GM18870 (cell line): ENCODE data around the gene NPPC.
"Not testable (repeated sequence)": the region's sequence is repeated elsewhere in the genome, so short reads cannot be mapped to it uniquely, and the experiment has no call there.

ENCODE experiments used
- ATAC-seq: cut with Tn5 transposase; IDR thresholded peaks from one replicate; pipeline ENCODE4 v1.9.1; 2021; ENCODE audit warnings: moderate library complexity; ENCODE audit not compliant: unreplicated experiment

Gene NPPC

DNA sequence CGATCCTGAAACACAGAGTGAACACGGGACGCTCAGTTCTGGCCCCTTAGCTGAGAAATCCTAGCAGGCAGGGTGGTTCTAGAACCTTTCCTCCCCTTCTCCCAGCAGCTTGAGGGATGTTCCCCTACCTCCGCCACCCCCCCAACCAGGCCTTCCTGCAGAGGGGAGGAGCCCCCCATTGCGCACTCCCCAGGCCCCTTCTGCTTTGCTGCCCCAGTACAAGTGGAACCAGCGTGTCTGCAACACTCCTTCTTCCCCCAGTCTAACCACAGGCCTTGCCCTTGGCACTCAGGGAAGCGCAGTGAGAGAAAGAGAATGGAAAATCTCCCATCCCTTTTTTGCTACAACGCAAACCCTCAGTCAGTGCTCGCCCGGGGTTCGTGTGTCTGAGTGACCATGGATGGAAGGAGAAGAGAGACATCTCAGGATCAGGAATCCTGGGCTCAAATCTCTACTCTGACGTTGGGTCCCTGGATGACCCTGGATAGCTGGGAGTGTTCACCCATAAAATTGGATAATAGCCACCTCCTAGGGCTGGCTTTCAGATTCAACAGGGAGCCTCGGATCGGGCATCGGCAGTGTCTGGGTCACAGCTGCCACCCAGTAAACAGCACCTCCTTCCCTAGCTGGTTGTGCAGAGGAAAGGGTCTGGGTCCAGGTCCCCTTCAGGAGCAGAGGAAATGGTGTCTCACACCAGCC lies 3.7 kb downstream of the NPPC start:
- no peak for ATAC-seq

GRCh38 chr2:231920795-231921194 lies 5.4 kb downstream of the NPPC start:
- no peak for ATAC-seq

GRCh38 chr2:231920366-231920765 lies 5.8 kb downstream of the NPPC start:
- ATAC-seq: no peak

DNA sequence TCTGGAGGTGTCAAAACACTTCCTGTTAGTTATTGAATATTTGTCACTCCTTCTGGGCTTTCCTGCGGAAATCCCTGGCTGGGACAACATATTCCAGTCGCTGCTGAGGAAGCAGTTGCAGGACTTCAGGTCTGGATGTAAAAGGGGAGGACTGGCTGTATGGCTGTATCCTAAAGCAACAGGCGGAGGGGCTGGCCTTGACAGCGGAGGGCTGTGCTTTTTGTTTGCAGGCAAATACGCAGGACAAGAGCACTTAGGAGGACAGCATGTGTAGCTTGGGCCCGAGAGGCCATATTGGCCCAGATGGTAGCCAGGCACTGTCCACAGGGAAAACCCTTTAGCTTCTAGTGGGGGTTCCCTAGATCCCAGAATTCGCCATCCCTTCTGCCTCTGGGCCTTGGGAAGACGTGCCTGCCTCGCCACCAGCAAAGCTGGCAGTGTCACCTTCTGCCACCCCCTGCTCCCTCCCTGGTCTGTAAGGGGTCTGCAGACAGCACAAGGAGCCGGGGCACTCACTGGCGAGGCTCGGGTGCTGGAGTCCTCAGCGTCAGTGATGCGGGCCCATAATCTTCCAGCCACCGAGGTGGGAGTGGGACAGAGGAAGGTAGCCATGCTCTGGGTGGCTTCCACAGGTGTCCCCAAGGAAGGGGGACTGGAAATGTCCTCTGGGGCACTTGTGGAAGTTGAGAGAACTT lies 6.7 kb downstream of the NPPC start:
- ATAC-seq: no peak

GRCh38 chr2:231918501-231919330 lies 7.5 kb downstream of the NPPC start:
- no peak for ATAC-seq

GRCh38 chr2:231917280-231918066 lies 8.7 kb downstream of the NPPC start:
- ATAC-seq: no peak

DNA sequence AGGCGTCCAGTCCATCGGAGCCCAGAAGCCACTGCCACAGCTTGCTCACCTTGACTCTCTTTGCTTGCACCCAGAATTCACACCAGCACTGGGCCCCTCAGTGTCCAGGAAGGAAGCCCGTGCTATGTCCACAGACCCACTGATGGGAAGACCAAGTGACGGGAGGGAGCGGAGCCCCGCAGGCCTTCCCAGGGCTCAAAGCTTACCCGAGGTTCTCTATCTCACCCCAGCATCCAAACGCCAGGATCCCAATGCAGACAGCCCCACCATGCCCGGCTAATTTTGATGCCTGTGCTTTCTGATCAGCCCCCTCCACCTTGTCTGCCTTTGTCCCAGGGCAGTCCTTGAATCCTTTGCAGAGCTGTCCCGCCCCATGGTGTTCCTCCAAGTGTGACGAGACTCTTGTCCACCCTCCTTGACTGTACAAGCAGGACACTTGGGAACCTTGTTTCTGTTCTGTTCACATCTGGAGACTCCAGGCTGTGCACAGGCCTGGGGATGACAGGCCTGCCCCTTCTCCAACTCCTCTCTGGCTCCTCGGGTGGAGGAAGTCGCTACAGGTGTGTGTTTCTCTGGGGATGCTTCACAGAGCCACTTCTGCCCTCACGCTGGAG lies 12.0 kb downstream of the NPPC start:
- no peak for ATAC-seq

DNA sequence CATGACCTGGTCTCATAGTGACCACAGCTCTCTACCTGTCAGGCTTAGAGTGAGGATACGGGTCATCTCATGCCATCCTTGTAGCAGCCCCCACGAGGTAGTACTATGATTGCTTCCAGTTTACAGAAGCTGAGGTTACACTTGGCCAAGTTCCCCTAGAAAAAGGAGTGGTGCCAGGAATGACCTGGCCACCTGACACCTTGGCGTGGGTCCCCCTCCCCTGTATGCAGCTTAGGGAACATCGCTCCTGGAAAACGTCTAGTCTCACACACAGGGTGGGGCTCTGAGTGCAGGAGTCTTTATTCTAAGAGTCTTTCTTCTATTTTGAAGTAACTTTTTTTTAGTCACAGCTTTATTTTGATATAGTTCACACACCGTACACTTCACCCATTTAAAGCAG lies 14.8 kb downstream of the NPPC start:
- no peak for ATAC-seq

- ATAC-seq: no peak
Measured at GRCh38 chr2:231910771-231911170, 15.4 kb downstream of the NPPC start.

- ATAC-seq: not testable (repeated sequence)
Measured at GRCh38 chr2:231910161-231910560, 16.0 kb downstream of the NPPC start.

DNA sequence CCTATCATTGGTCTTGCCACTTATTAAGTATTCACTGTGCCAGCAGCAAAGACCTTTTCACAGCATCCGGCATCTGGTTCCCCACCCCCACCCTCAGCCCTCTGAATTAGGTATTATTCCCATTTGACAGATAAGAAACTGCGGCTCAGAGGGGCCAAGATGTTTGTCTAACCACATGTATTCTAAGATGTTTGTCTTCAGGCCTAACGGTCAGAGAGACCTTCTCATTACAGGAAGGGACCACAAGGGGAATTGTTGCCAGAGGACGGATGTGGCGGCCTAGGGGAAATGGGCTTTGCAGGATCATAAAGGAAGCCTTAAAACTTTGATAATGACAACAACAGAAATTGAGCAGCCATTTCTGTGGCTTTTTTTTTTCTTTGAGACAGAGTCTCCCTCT lies 16.6 kb downstream of the NPPC start:
- no peak for ATAC-seq

DNA sequence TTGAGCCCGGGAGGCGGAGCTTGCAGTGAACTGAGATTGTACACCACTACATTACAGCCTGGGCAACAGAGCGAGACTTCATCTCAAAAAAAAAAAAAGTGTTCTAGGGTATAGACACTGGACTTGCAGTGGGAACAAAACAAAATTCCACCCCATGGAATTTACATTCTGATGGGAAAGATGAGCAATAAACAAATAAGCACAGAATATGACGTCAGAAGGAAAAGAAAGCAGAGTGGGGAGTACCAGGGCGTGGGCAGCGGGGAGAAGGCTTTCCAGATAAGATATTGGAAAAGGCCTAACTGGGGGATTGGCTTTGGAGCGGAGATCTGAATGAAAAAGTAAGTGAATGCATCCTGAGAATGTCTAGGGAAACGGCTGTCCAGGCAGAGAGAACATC lies 17.6 kb downstream of the NPPC start:
- no peak for ATAC-seq

DNA sequence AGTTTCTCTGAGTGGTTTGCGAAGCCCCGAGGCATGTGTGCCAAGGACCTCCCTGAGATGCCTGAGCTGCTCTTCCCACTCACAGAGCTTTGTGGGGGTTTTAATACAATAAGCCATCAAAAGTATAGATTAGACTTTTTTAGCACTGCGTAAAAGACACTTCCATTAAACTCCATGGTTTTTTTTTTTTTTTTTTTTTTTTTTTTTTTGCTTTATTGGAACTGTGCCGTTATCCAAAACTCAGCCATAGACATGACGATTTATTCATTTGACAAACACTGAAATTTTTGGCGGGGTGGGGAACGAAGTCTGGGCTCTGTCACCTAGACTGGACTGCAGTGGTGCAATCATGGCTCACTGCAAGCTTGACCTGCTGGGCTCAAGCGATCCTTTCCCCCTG lies 18.4 kb downstream of the NPPC start:
- ATAC-seq: no peak

DNA sequence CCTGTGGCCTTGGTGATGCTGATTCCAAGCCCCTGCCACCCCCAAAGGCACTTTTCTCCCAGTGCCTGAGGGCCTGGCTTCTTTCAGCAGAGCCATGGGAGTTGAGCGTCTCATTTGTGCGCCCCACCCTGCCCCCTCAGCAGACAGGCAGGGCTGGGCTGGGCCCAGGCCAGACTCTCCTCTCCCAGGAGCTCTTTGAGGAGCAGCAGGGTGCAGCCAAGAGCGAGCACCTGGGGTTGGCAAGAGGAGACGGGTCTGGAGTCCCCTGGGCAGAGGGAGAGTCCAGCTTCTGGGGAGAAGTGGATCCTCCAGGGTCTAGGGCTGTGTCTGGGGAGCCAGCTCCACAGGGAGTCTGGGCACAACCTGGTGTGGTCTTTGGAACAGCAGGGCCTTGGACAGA lies 21.2 kb downstream of the NPPC start:
- no peak for ATAC-seq

DNA sequence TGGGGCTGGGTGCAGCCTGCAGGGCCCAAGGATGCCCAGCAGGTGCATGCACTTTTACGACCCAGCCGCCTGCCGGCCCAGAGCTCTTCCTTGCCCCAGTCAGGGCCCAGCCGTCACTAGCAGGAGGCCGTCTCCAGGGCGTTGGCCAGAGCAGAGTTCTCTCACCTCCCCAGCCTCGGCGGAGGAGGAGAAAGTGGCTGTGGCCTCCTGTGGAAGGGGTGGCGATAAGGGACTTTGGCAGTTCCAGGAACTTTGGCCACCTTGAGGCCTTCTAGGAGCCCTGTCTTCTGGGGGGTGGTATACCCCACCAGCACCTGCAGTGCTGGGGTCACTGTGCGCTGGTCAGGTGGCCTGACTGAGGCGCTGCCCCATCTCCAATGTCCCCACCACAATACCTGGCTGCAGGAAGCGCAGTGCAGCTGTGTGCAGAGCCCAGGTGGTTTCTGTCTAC lies 22.0 kb downstream of the NPPC start:
- ATAC-seq: no peak

GRCh38 chr2:231902598-231902997 lies 23.6 kb downstream of the NPPC start:
- no peak for ATAC-seq

GRCh38 chr2:231900972-231901371 lies 25.2 kb downstream of the NPPC start:
- ATAC-seq: no peak

DNA sequence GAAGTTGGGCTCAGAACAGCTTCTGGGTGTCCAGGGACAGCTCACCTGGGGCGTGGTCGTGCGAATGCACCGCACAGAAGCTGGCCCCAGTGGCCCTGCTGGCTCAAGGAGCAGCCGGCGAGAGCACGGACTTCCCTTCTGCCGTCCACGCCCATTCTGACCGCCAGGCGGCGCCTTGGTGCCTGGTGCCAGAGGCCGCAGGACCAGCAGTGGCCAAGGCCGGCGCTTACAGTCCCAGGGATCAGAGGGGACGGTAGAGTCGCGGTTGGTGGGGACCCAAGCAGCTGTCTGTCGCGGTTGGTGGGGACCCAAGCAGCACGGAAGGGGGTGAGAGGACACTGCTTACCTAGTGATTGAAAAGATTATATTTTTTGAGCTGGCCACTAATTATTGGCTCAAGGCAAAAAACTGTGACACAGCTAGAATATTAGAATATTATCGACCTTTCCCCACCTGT lies 25.7 kb downstream of the NPPC start:
- no peak for ATAC-seq

GRCh38 chr2:231894566-231895380 lies 31.4 kb downstream of the NPPC start:
- no peak for ATAC-seq

- ATAC-seq: no peak
Measured at GRCh38 chr2:231891514-231891905, 34.7 kb downstream of the NPPC start.
